Measurements from ENCODE around the gene CEP350. TPM values are rescaled to one million over a fixed set of nuclear protein-coding genes. Genes with fewer than 3 reads are reported as not detected.

Gene CEP350
- total RNA-seq, 1 experiment from 2014 or later, result 27.6 TPM

DNA sequence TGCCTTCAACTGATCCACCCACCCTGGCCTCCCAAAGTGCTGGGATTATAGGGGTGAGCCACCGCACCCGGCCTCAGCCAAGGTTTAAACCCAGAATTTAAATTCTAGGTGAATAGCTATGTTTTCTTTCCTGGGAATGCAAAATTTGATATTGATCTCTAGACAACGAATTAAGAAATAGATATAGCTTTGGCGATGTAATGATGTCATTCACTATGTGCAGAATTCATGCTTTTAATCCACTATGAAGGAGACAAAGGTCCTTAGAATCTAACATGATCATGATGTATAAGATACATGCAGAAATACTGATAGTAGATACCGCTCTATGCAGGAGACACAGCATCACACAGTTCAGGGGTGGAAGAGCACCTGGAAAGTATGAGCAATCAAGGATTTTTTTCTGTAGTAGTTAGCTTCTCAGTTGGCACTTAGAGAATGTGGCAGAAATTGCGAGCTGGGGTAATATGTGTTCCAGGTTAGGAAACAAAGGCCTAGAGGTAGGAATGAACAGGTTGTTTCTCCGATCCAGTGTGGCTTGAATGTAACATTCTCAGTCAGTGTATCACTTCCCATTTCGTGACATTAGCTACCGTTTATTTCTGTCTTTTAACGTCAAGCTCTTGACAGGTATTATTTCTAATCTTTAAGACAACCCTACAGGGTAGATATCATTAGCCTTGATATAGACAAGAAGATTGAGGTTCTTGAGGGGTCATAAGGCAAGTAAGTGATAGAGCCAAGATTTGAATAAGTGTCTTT lies 3.0 kb upstream of the CEP350 start:
- Histone ChIP-seq H3K36me3 (ENCODE audit: control insufficient read depth in 1 of 2, insufficient read depth in 2 of 2, low read length in 2 of 2) (no peaks in the 10 kb centered on the region), H3K4me3 (replicated peaks in 1 of 2; ENCODE audit: low read depth in 1 of 2, low read length in 2 of 2) (no peak overlapping the region), H2AFZ (ENCODE audit: low read depth, low read length, poor library complexity, severe bottlenecking) (no peak overlapping the region), H3K9me2 (ENCODE audit: insufficient read depth) (no peaks in the 10 kb centered on the region), H3K4me2 (ENCODE audit: low read length) (no peak overlapping the region), H3K27ac (ENCODE audit: low read depth, low read length) (no peak overlapping the region), H3K9ac (ENCODE audit: low read length) (no peak overlapping the region), H3K4me1 (ENCODE audit: control insufficient read depth in 1 of 2, insufficient read depth in 2 of 2, low read length in 2 of 2) (peaks cover 7 to 20% of the 10 kb centered on the region in 2 experiments; a peak in 3 of 4 replicates), H3K79me2 (ENCODE audit: insufficient read depth, low read length) (peaks cover 19% of the 10 kb centered on the region), H4K20me1 (ENCODE audit: insufficient read depth) (no peaks in the 10 kb centered on the region; the same call in 1 of the 2 replicates), H3K27me3 (ENCODE audit: insufficient read depth, low read length) (no peaks in the 10 kb centered on the region), H3K9me3 (ENCODE audit: control insufficient read depth in 1 of 2, insufficient read depth in 1 of 2, low read depth in 1 of 2, low read length in 2 of 2) (no peaks in the 10 kb centered on the region)
- intact Hi-C loops (cut with micrococcal nuclease), result loop anchor here (5.0 to 10.0 kb wide), 2 partner anchors 216 to 247 kb away; no protein-coding TSS in a partner anchor
- ChIA-PET RAD21 (ENCODE audit: low non-redundant PET in 1 of 2, low total read pairs in 2 of 2, uncharacterized antibody in 2 of 2, unreplicated experiment in 2 of 2) (no interaction called here), CTCF (no interaction called here), POLR2A (no interaction called here)
- ATAC-seq (no peak), DNase-seq (ENCODE audit: low read depth, low spot score) (no peak)
- no peak for TF ChIP-seq CBX3 (IDR thresholded peaks at IDR 0.05; ENCODE audit: low read depth)
- no peak for TF ChIP-seq JUND (IDR thresholded peaks at IDR 0.05)
- no peak for TF ChIP-seq SP1 (IDR thresholded peaks at IDR 0.05; ENCODE audit: low read depth)
- TF ChIP-seq, protein P1, sequence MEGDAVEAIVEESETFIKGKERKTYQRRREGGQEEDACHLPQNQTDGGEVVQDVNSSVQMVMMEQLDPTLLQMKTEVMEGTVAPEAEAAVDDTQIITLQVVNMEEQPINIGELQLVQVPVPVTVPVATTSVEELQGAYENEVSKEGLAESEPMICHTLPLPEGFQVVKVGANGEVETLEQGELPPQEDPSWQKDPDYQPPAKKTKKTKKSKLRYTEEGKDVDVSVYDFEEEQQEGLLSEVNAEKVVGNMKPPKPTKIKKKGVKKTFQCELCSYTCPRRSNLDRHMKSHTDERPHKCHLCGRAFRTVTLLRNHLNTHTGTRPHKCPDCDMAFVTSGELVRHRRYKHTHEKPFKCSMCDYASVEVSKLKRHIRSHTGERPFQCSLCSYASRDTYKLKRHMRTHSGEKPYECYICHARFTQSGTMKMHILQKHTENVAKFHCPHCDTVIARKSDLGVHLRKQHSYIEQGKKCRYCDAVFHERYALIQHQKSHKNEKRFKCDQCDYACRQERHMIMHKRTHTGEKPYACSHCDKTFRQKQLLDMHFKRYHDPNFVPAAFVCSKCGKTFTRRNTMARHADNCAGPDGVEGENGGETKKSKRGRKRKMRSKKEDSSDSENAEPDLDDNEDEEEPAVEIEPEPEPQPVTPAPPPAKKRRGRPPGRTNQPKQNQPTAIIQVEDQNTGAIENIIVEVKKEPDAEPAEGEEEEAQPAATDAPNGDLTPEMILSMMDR (IDR thresholded peaks at IDR 0.05 in 2 of 3, conservative IDR thresholded peaks at IDR 0.05 in 1 of 3; ENCODE audit: borderline replicate concordance in 1 of 3, insufficient read depth in 1 of 3, low read depth in 2 of 3, low read length in 2 of 3), result no peak
- no peak for TF ChIP-seq TCF7L2 (IDR thresholded peaks at IDR 0.05; ENCODE audit: borderline replicate concordance, extremely low read depth, insufficient read depth, insufficient read length)
- TF ChIP-seq, protein P2, sequence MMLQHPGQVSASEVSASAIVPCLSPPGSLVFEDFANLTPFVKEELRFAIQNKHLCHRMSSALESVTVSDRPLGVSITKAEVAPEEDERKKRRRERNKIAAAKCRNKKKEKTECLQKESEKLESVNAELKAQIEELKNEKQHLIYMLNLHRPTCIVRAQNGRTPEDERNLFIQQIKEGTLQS (IDR thresholded peaks at IDR 0.05), result no peak
- TF ChIP-seq, protein P3, sequence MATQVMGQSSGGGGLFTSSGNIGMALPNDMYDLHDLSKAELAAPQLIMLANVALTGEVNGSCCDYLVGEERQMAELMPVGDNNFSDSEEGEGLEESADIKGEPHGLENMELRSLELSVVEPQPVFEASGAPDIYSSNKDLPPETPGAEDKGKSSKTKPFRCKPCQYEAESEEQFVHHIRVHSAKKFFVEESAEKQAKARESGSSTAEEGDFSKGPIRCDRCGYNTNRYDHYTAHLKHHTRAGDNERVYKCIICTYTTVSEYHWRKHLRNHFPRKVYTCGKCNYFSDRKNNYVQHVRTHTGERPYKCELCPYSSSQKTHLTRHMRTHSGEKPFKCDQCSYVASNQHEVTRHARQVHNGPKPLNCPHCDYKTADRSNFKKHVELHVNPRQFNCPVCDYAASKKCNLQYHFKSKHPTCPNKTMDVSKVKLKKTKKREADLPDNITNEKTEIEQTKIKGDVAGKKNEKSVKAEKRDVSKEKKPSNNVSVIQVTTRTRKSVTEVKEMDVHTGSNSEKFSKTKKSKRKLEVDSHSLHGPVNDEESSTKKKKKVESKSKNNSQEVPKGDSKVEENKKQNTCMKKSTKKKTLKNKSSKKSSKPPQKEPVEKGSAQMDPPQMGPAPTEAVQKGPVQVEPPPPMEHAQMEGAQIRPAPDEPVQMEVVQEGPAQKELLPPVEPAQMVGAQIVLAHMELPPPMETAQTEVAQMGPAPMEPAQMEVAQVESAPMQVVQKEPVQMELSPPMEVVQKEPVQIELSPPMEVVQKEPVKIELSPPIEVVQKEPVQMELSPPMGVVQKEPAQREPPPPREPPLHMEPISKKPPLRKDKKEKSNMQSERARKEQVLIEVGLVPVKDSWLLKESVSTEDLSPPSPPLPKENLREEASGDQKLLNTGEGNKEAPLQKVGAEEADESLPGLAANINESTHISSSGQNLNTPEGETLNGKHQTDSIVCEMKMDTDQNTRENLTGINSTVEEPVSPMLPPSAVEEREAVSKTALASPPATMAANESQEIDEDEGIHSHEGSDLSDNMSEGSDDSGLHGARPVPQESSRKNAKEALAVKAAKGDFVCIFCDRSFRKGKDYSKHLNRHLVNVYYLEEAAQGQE (IDR thresholded peaks at IDR 0.05; ENCODE audit: low read depth), result no peak
- no peak for TF ChIP-seq SRF (IDR thresholded peaks at IDR 0.05; ENCODE audit: low read depth)
- TF ChIP-seq POLR2A (IDR thresholded peaks at IDR 0.05; ENCODE audit: borderline replicate concordance, extremely low read depth, insufficient read depth, insufficient read length), result no peak
- TF ChIP-seq ELF1 (IDR thresholded peaks at IDR 0.05; ENCODE audit: borderline replicate concordance, low read depth), result no peak
- TF ChIP-seq EGR1 (IDR thresholded peaks at IDR 0.05; ENCODE audit: low read depth), result no peak
- no peak for TF ChIP-seq SIN3A (IDR thresholded peaks at IDR 0.05; ENCODE audit: low read depth)
- no peak for TF ChIP-seq ZNF274 (IDR thresholded peaks at IDR 0.05; ENCODE audit: low read depth, low read length)
- TF ChIP-seq FOSL1 (IDR thresholded peaks at IDR 0.05; ENCODE audit: low read depth), result no peak
- no peak for TF ChIP-seq EZH2phosphoT487 (IDR thresholded peaks at IDR 0.05; ENCODE audit: borderline replicate concordance)
- TF ChIP-seq EZH2 (IDR thresholded peaks at IDR 0.05), result no peak
- TF ChIP-seq POLR2AphosphoS5 (IDR thresholded peaks at IDR 0.05; ENCODE audit: low read depth, low read length), result no peak
- no peak for TF ChIP-seq RAD21 (IDR thresholded peaks at IDR 0.05; ENCODE audit: low read depth)
- BruUV-seq (replicated peaks), result no TSS peak

Data from HCT116 (cell line).